Activated CD8-positive, alpha-beta T cell treated with anti-CD3 and anti-CD28 coated beads for 36 hours (primary cell): ENCODE results near the gene SLC34A2. TPM values are rescaled to one million over a fixed set of nuclear protein-coding genes. Genes with fewer than 3 reads are reported as not detected.

Experiments used
- ATAC-seq: fragments of 200-7000 bp; cut with Tn5 transposase; one replicate; pipeline ENCODE4 v1.10.0; 2021; ENCODE audit warnings: mild to moderate bottlenecking, moderate library complexity
- CTCF ChIA-PET: fragments of 350-600 bp; sonication (Branson Sonifier 250); formaldehyde crosslinking; loops from one replicate; lab custom pipeline; 2021; ENCODE audit warnings: antibody characterized with exemption; lab: Charles Lee
- POLR2A ChIA-PET: fragments of 350-600 bp; sonication (Branson Sonifier 250); formaldehyde crosslinking; loops from one replicate; lab custom pipeline; 2021; ENCODE audit warnings: antibody characterized with exemption; lab: Charles Lee
- DNase-seq: peaks from one replicate; pipeline ENCODE4 v3.0.0-alpha.2; 2020
- H3K27ac Mint-ChIP-seq: one replicate; pipeline ENCODE4 v1.8.0; 2021; ENCODE audit warnings: mild to moderate bottlenecking, mixed read lengths
- H3K27me3 Mint-ChIP-seq: one replicate; pipeline ENCODE4 v1.8.0; 2021; ENCODE audit warnings: mixed read lengths
- H3K36me3 Mint-ChIP-seq: one replicate; pipeline ENCODE4 v1.8.0; 2021; ENCODE audit warnings: low read depth, mixed read lengths
- H3K4me1 Mint-ChIP-seq: one replicate; pipeline ENCODE4 v1.8.0; 2021; ENCODE audit warnings: low read depth, mixed read lengths
- H3K4me3 Mint-ChIP-seq: one replicate; pipeline ENCODE4 v1.8.0; 2021; ENCODE audit warnings: mild to moderate bottlenecking, moderate library complexity, mixed read lengths
- H3K9me3 Mint-ChIP-seq: one replicate; pipeline ENCODE4 v1.8.0; 2021; ENCODE audit warnings: mixed read lengths
- intact Hi-C: fragments of 100-400 bp; cut with micrococcal nuclease; formaldehyde crosslinking; loops from one replicate; pipeline ENCODE4 v1.10.0; 2022
- total RNA-seq, 2 experiments: library from RNA; stranded (reverse); gene quantifications; one replicate each; pipeline ENCODE4 v1.2.3, GENCODE V29; 2021
- TF ChIP-seq, protein P1 (sequence below): fragments of 200-600 bp; IDR thresholded peaks from one replicate; pipeline ENCODE4 v1.8.0; 2022; ENCODE audit warnings: antibody characterized with exemption, mild to moderate bottlenecking

SLC34A2 gene
- total RNA-seq, 2 experiments from 2014 or later, result not detected

DNA sequence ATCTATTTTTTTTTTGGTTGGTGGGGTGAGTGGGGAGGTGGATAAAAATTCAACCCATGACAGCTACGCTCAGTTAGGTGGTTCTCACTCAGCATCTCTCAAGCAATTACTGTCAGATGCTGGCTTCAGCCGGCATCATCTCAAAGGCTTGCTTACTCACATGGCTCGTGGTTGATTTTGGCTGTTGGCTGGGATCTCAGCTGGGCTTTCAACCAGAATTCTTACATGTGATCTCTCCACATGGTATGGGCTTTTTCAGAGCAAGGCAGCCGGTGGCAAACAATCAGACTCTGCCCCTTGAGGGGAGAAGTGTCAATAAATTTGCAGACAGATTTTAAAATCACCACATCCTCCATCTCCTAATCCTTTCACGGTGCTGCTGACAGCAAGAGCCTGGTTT lies 47.2 kb downstream of the SLC34A2 start:
- Mint-ChIP-seq H3K27me3 (no peaks in the 10 kb centered on the region), H3K4me3 (no peak overlapping the region), H3K36me3 (no peaks in the 10 kb centered on the region), H3K4me1 (no peaks in the 10 kb centered on the region), H3K9me3 (no peaks in the 10 kb centered on the region), H3K27ac (no peak overlapping the region)
- ChIA-PET POLR2A (no interaction called here), CTCF (no interaction called here)
- DNase-seq (no peak), ATAC-seq (no peak)
- TF ChIP-seq, protein P1, sequence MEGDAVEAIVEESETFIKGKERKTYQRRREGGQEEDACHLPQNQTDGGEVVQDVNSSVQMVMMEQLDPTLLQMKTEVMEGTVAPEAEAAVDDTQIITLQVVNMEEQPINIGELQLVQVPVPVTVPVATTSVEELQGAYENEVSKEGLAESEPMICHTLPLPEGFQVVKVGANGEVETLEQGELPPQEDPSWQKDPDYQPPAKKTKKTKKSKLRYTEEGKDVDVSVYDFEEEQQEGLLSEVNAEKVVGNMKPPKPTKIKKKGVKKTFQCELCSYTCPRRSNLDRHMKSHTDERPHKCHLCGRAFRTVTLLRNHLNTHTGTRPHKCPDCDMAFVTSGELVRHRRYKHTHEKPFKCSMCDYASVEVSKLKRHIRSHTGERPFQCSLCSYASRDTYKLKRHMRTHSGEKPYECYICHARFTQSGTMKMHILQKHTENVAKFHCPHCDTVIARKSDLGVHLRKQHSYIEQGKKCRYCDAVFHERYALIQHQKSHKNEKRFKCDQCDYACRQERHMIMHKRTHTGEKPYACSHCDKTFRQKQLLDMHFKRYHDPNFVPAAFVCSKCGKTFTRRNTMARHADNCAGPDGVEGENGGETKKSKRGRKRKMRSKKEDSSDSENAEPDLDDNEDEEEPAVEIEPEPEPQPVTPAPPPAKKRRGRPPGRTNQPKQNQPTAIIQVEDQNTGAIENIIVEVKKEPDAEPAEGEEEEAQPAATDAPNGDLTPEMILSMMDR, result no peak
- intact Hi-C loops, result no loop called here

DNA sequence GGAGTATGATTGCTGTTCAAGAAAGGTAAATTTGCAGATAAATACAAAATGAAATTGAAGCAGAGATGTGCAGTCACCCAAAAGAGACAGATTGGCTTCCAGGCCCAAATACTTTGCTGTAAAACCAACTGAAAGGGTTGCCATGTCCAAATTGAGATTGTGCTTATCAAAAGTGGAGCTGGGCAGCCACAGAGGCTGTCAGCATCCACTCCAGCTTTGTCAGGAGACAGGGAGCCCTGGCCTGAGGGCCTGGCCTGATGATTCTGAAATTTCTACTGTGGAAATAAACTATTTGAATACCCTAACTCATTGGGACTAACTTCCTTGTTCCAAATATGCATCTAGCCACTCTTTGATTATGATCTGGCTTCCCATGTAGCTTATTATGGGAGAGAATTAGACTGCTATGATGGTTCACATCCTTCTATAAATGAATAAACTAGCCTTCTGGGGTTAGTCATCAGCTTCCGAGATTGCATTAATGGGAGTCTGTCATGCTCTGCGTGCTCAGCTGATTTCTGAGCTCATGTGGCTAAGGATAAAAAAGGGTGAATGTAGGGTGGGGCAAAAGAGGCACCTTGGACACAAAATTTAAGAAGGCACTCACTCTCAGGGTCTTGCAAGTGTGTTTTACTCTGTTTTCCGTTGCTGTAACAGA lies 48.2 kb downstream of the SLC34A2 start:
- Mint-ChIP-seq H3K27me3 (no peaks in the 10 kb centered on the region), H3K4me3 (no peak overlapping the region), H3K4me1 (no peaks in the 10 kb centered on the region), H3K36me3 (no peaks in the 10 kb centered on the region), H3K9me3 (no peaks in the 10 kb centered on the region), H3K27ac (no peak overlapping the region)
- ATAC-seq, result no peak
- no peak for DNase-seq
- TF ChIP-seq, protein P1, result no peak
- ChIA-PET CTCF (interaction anchor here (1.2 kb wide), 1 partner anchor 200 kb away, joined by 3 read pairs; no protein-coding TSS in a partner anchor), POLR2A (no interaction called here)
- intact Hi-C loops, result no loop called here

- Mint-ChIP-seq H3K36me3 (no peaks in the 10 kb centered on the region), H3K4me3 (no peak overlapping the region), H3K9me3 (no peaks in the 10 kb centered on the region), H3K27me3 (no peaks in the 10 kb centered on the region), H3K27ac (no peak overlapping the region), H3K4me1 (no peaks in the 10 kb centered on the region)
- ChIA-PET CTCF (interaction anchor here (1.2 kb wide), 1 partner anchor 199 kb away, joined by 3 read pairs; no protein-coding TSS in a partner anchor), POLR2A (no interaction called here)
- DNase-seq, result no peak
- no peak for ATAC-seq
- intact Hi-C loops, result no loop called here
- TF ChIP-seq, protein P1, result no peak
Measured at GRCh38 chr4:25704516-25704915, 48.9 kb downstream of the SLC34A2 start.

GRCh38 chr4:25710637-25711036 lies 55.0 kb downstream of the SLC34A2 start:
- no peak for DNase-seq
- H3K4me3 Mint-ChIP-seq, result no peak overlapping the region
- no peaks in the 10 kb centered on the region for H3K36me3 Mint-ChIP-seq
- H3K27ac Mint-ChIP-seq, result no peak overlapping the region
- no peak for ATAC-seq
- H3K9me3 Mint-ChIP-seq, result no peaks in the 10 kb centered on the region
- TF ChIP-seq, protein P1, result no peak
- intact Hi-C loops, result no loop called here
- H3K27me3 Mint-ChIP-seq, result no peaks in the 10 kb centered on the region
- POLR2A ChIA-PET, result no interaction called here
- CTCF ChIA-PET, result no interaction called here
- no peaks in the 10 kb centered on the region for H3K4me1 Mint-ChIP-seq

DNA sequence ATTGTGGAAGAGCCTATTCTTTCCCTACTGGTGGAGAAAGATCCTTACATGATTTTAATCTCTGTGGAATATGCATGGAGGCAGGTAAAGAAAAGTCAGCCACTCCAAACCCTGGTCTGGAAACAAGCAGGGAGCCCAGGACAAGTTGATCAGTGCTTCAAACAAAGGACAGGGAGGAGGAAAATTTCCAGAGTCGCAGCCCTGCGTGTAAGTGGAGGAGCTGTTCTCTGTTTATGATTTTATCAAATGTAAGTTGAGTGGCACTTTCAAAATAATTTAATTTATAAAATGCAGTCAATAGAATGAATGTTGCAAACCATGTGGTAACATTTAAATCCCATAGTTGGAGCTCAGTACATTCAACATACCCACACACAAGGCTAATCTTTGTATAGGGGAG lies 57.0 kb downstream of the SLC34A2 start:
- H3K36me3 Mint-ChIP-seq, result no peaks in the 10 kb centered on the region
- H3K4me3 Mint-ChIP-seq, result no peak overlapping the region
- TF ChIP-seq, protein P1, result no peak
- no peaks in the 10 kb centered on the region for H3K4me1 Mint-ChIP-seq
- intact Hi-C loops, result no loop called here
- POLR2A ChIA-PET, result no interaction called here
- H3K9me3 Mint-ChIP-seq, result no peaks in the 10 kb centered on the region
- no peaks in the 10 kb centered on the region for H3K27me3 Mint-ChIP-seq
- CTCF ChIA-PET, result interaction anchor here (0.6 to 1.1 kb wide), 2 partner anchors 11 to 129 kb away, joined by 3 read pairs; no protein-coding TSS in a partner anchor
- H3K27ac Mint-ChIP-seq, result no peak overlapping the region
- DNase-seq (no peak), ATAC-seq (no peak)
